Pancreas (tissue), 10 donors: ENCODE results near the gene PPP1R26. TPM values are rescaled to one million over a fixed set of nuclear protein-coding genes. Genes with fewer than 3 reads are reported as not detected.
"Not testable (repeated sequence)": the region's sequence is repeated elsewhere in the genome, so short reads cannot be mapped to it uniquely, and the experiment has no call there.

Experiments used
- ATAC-seq, 4 donors: fragments of 200-7000 bp; cut with Tn5 transposase; one replicate each; pipeline versions ENCODE4 v1.8.0 to v1.9.1; 2020; ENCODE audit warnings: mild to moderate bottlenecking in 4 of 4, moderate library complexity in 4 of 4
- DNase-seq, 6 donors: peaks; one replicate each; pipeline ENCODE4 v3.0.0-alpha.2; 2020
- FAIRE-seq: peaks from 2 replicates; lab custom pipeline; 2012; peaks lifted over from hg19 to GRCh38; lab: Jason Lieb, UNC
- H3K27ac ChIP-seq, 4 donors: fragments of 200-600 bp; sonication (generic); 1 replicate in 3 of 4; 2 replicates in 1 of 4; pipeline versions ENCODE4 v1.5.0 to v1.8.0; 2020
- H3K27me3 ChIP-seq, 4 donors: fragments of 200-600 bp; one replicate each; pipeline ENCODE4 v1.8.0; 2021
- H3K36me3 ChIP-seq, 3 donors: fragments of 200-600 bp; sonication (generic) in 1 of 3; one replicate each; pipeline versions ENCODE4 v1.5.0 to v1.8.0; 2020 to 2021
- H3K4me1 ChIP-seq, 3 donors: fragments of 200-600 bp; one replicate each; pipeline ENCODE4 v1.8.0; 2021
- H3K4me3 ChIP-seq, 4 donors: fragments of 200-600 bp; sonication (generic) in 2 of 4; one replicate each; pipeline versions ENCODE4 v1.5.0 to v1.8.0; 2020 to 2021
- H3K9me3 ChIP-seq, 4 donors: fragments of 200-600 bp; one replicate each; pipeline ENCODE4 v1.8.0; 2021
- CTCF ChIP-seq, 4 donors: fragments of 200-600 bp; sonication (generic) in 3 of 4; IDR thresholded peaks; one replicate each; pipeline versions ENCODE4 v1.5.0 to v1.8.0; 2021; ENCODE audit warnings: antibody characterized with exemption in 4 of 4
- WGBS, 2 donors: extraction: QIAGEN DNeasy Blood & Tissue Kit; methylation state at CpG; one replicate each; pipeline ENCODE4 v1.1.7; 2013; 5-methylcytosine and 5-hydroxymethylcytosine counted together
- intact Hi-C, 3 donors: fragments of 100-400 bp; cut with DNase I; formaldehyde crosslinking; loops; one replicate each; pipeline versions ENCODE4 v1.11.1 to v1.14.2; 2022
- polyA plus RNA-seq, 2 donors: library from polyadenylated mRNA; stranded (reverse); fragments of 200-250 nt; gene quantifications; one replicate each; pipeline ENCODE4 v1.2.3, GENCODE V29; 2013
- total RNA-seq, 6 donors: library from RNA; stranded (reverse); fragmentation: NEBNext Ultra II Directional in 4 of 6; extraction: Animal tissue kit (Norgen Biotek cat#: 25700) in 4 of 6; gene quantifications; one replicate each; pipeline versions ENCODE4 v1.2.1 to v1.2.4, GENCODE V29; 2021 to 2023
- donor health status: healthy with polysubstance abuse.
- donor health status: DM: no; HTN: no; CAD: no; lungs with moderate emphysema.
- donor health status: DM: no; HTN: no; CAD: no.
- donor health status: control.
- donor health status: control.
- donor health status: Bipolar disorder and iron deficiency.
- donor health status: DM: yes; HTN: yes; CAD: no.
- donor health status: DM: no; HTN: no; CAD: no.
- donor health status: DM: no; HTN: no; CAD: no.
- donor health status: DM: yes; HTN: yes; CAD: no.

Gene PPP1R26
- total and polyA plus RNA-seq, 8 donors: 9.4 to 20.0 (median 12.4) TPM

- H3K4me3 ChIP-seq: no peak overlapping the region
- H3K9me3 ChIP-seq: no peaks in the 10 kb centered on the region
- no peak for FAIRE-seq
- WGBS, 2 donors: 49 to 57% methylated on average over 11 of the region's 11 CpGs
- no peak overlapping the region for H3K27ac ChIP-seq
- no peak for TF ChIP-seq CTCF (IDR thresholded peaks at IDR 0.05)
- no peaks in the 10 kb centered on the region for H3K36me3 ChIP-seq
- intact Hi-C loops: no loop called here
- H3K4me1 ChIP-seq: no peaks in the 10 kb centered on the region
- no peak for ATAC-seq
- no peaks in the 10 kb centered on the region for H3K27me3 ChIP-seq
- no peak for DNase-seq
Measured at GRCh38 chr9:135526089-135526729, 46.6 kb downstream of the PPP1R26 start.

- WGBS, 2 donors: 52 to 59% methylated on average over 30 of the region's 30 CpGs
- DNase-seq: peak in 2 of 6 donors; percentile 11 to 49
Measured at GRCh38 chr9:135526730-135527571, 47.4 kb downstream of the PPP1R26 start.

GRCh38 chr9:135528842-135529435 lies 49.4 kb downstream of the PPP1R26 start:
- FAIRE-seq, intact Hi-C loops, H3K4me3 ChIP-seq, H3K4me1 ChIP-seq, H3K9me3 ChIP-seq, H3K36me3 ChIP-seq, DNase-seq, H3K27me3 ChIP-seq, ATAC-seq, H3K27ac ChIP-seq: not testable (repeated sequence)
- WGBS, 2 donors: 89 to 96% methylated on average over 10 of the region's 10 CpGs

More at GRCh38 chr9:135526730-135527571, 47.4 kb downstream of the PPP1R26 start:
- H3K4me3 ChIP-seq: no peak overlapping the region
- no peak overlapping the region for H3K27ac ChIP-seq
- FAIRE-seq (no peak), ATAC-seq (no peak)
- no peaks in the 10 kb centered on the region for H3K27me3 ChIP-seq
- H3K36me3 ChIP-seq: no peaks in the 10 kb centered on the region
- no peaks in the 10 kb centered on the region for H3K4me1 ChIP-seq
- intact Hi-C loops: no loop called here
- no peak for TF ChIP-seq CTCF (IDR thresholded peaks at IDR 0.05)
- no peaks in the 10 kb centered on the region for H3K9me3 ChIP-seq

- FAIRE-seq: no peak
- ATAC-seq: no peak
- Histone ChIP-seq H3K9me3 (no peaks in the 10 kb centered on the region), H3K27ac (no peak overlapping the region), H3K4me1 (no peaks in the 10 kb centered on the region), H3K36me3 (no peaks in the 10 kb centered on the region), H3K4me3 (no peak overlapping the region), H3K27me3 (no peaks in the 10 kb centered on the region)
- intact Hi-C loops: no loop called here
- 49 to 62% methylated on average over 5 of the region's 5 CpGs for WGBS, 2 donors
- TF ChIP-seq CTCF (IDR thresholded peaks at IDR 0.05): no peak
- DNase-seq: no peak
Measured at GRCh38 chr9:135530146-135530545, 50.6 kb downstream of the PPP1R26 start.

GRCh38 chr9:135531096-135531495 lies 51.5 kb downstream of the PPP1R26 start:
- 76 to 77% methylated on average over 10 of the region's 10 CpGs for WGBS, 2 donors
- Histone ChIP-seq H3K27me3 (no peaks in the 10 kb centered on the region), H3K27ac (no peak overlapping the region), H3K36me3 (no peaks in the 10 kb centered on the region), H3K4me1 (no peaks in the 10 kb centered on the region), H3K4me3 (no peak overlapping the region), H3K9me3 (no peaks in the 10 kb centered on the region)
- ATAC-seq (no peak), DNase-seq (no peak), FAIRE-seq (no peak)
- TF ChIP-seq CTCF (IDR thresholded peaks at IDR 0.05): no peak
- intact Hi-C loops: no loop called here
